HepG2 (cell line): ENCODE data around the gene AK6. TPM values are rescaled to one million over a fixed set of nuclear protein-coding genes. Genes with fewer than 3 reads are reported as not detected.

Experiments used
- DNMT1 ChIP-seq: sonication (generic); formaldehyde crosslinking; IDR thresholded peaks from 2 replicates; pipeline ENCODE4 v1.5.1; 2020; ENCODE audit warnings: mild to moderate bottlenecking, missing genetic modification reagents
- DRAP1 ChIP-seq: IDR thresholded peaks from 2 replicates; pipeline ENCODE4 v1.6.1; 2016; ENCODE audit warnings: missing genetic modification reagents, missing compliant biosample characterization
- EEA1 ChIP-seq: sonication (generic); formaldehyde crosslinking; IDR thresholded peaks from 2 replicates; pipeline ENCODE4 v1.5.1; 2020; ENCODE audit warnings: mild to moderate bottlenecking, missing genetic modification reagents, borderline replicate concordance
- HDAC6 ChIP-seq: fragments of 200-600 bp; sonication (generic); IDR thresholded peaks from 2 replicates; pipeline ENCODE4 v1.7.0; 2017; ENCODE audit warnings: mild to moderate bottlenecking, antibody characterized with exemption, low read length, low read depth
- KLF11 ChIP-seq: IDR thresholded peaks from 2 replicates; pipeline ENCODE4 v1.6.1; 2016; ENCODE audit warnings: missing compliant biosample characterization
- KMT2A ChIP-seq: sonication (generic); formaldehyde crosslinking; IDR thresholded peaks from 2 replicates; pipeline ENCODE4 v1.4.0; 2020; ENCODE audit warnings: missing genetic modification reagents
- MLX ChIP-seq: IDR thresholded peaks from 2 replicates; pipeline ENCODE4 v1.6.1; 2016
- NCOA2 ChIP-seq: sonication (generic); formaldehyde crosslinking; IDR thresholded peaks from 2 replicates; pipeline ENCODE4 v1.8.0; 2022; ENCODE audit warnings: inconsistent platforms
- NFIC ChIP-seq: IDR thresholded peaks from 2 replicates; pipeline ENCODE4 v1.6.1; 2012; ENCODE audit warnings: mild to moderate bottlenecking, low read length, inconsistent platforms
- PHB2 ChIP-seq: fragments of 450-650 bp; IDR thresholded peaks from 2 replicates; pipeline ENCODE4 v1.6.1; 2018; ENCODE audit not compliant: partially characterized antibody
- PLRG1 ChIP-seq: fragments of 450-650 bp; conservative IDR thresholded peaks from 2 replicates; pipeline ENCODE4 v1.6.1; 2016
- RBM39 ChIP-seq: fragments of 200-400 bp; formaldehyde crosslinking; IDR thresholded peaks from one replicate; pipeline ENCODE4 v1.6.1; 2018; ENCODE audit warnings: antibody characterized with exemption, mild to moderate bottlenecking, low read depth, low read length; ENCODE audit not compliant: poor library complexity, severe bottlenecking
- RFX3 ChIP-seq: IDR thresholded peaks from 2 replicates; pipeline ENCODE4 v1.6.1; 2016; ENCODE audit warnings: missing biosample characterization, missing genetic modification reagents
- SMARCE1 ChIP-seq: fragments of 450-650 bp; IDR thresholded peaks from 2 replicates; pipeline ENCODE4 v1.6.1; 2017; ENCODE audit warnings: borderline replicate concordance
- SP4 ChIP-seq: sonication (generic); formaldehyde crosslinking; IDR thresholded peaks from 2 replicates; pipeline ENCODE4 v1.8.1; 2023; ENCODE audit warnings: mild to moderate bottlenecking, missing genetic modification reagents
- XRCC5 ChIP-seq: fragments of 200-400 bp; formaldehyde crosslinking; optimal IDR thresholded peaks from 2 replicates; pipeline ENCODE3; 2017; ENCODE audit warnings: mild to moderate bottlenecking, low read length
- ZNF263 ChIP-seq: sonication (generic); formaldehyde crosslinking; IDR thresholded peaks from 2 replicates; pipeline ENCODE4 v1.4.0; 2020; ENCODE audit warnings: missing genetic modification reagents
- ZNF552 ChIP-seq: sonication (generic); formaldehyde crosslinking; IDR thresholded peaks from 2 replicates; pipeline ENCODE4 v1.9.0; 2022; ENCODE audit warnings: missing genetic modification reagents, mild to moderate bottlenecking, borderline replicate concordance
- ZNF660 ChIP-seq: sonication (generic); formaldehyde crosslinking; IDR thresholded peaks from 2 replicates; pipeline ENCODE4 v1.5.1; 2020; ENCODE audit warnings: mild to moderate bottlenecking, low read depth, missing genetic modification reagents, borderline replicate concordance
- ZNF768 ChIP-seq: sonication (generic); formaldehyde crosslinking; IDR thresholded peaks from 2 replicates; pipeline ENCODE4 v1.4.0; 2020; ENCODE audit warnings: missing genetic modification reagents
- ZNF800 ChIP-seq: sonication (generic); formaldehyde crosslinking; IDR thresholded peaks from 2 replicates; pipeline ENCODE4 v1.4.0; 2020; ENCODE audit warnings: missing genetic modification reagents
- polyA plus RNA-seq, 8 experiments: library from polyadenylated mRNA; depleted of rRNA in 3 of 8; stranded (reverse) in 7 of 8; unstranded in 1 of 8; fragments of >200 nt; fragmentation: Illumina TruSeq in 4 of 8; extraction: Trizol in 4 of 8; gene quantifications; 2 replicates each; pipeline versions ENCODE4 v1.2.1 to v1.2.3, GENCODE V29; 2011 to 2016; ENCODE audit warnings: low read depth in 4 of 8, missing spikeins in 1 of 8, mixed read lengths in 1 of 8; ENCODE audit not compliant: insufficient read depth in 1 of 8
- total RNA-seq, 5 experiments: library from RNA; depleted of rRNA; stranded (reverse); fragments of >200 nt; fragmentation: Illumina TruSeq; extraction: Trizol; gene quantifications; 2 replicates each; pipeline ENCODE4 v1.2.3, GENCODE V29; 2016; ENCODE audit warnings: low read depth in 1 of 5
- TF ChIP-seq, protein P1 (sequence below): sonication (generic); formaldehyde crosslinking; IDR thresholded peaks from 2 replicates; pipeline ENCODE4 v1.5.0; 2020; ENCODE audit warnings: mild to moderate bottlenecking, low read depth, missing genetic modification reagents, borderline replicate concordance
- TF ChIP-seq, protein P2 (sequence below): IDR thresholded peaks from 2 replicates; pipeline ENCODE4 v1.6.1; 2012; ENCODE audit warnings: inconsistent platforms
- TF ChIP-seq, protein P3 (sequence below): sonication (generic); formaldehyde crosslinking; IDR thresholded peaks from 2 replicates; pipeline ENCODE4 v1.4.0; 2020; ENCODE audit warnings: missing genetic modification reagents, mild to moderate bottlenecking, borderline replicate concordance

AK6 gene
- total and polyA plus RNA-seq, 2 of the 13 experiments (the other 11 are each of a cell fraction or from before 2014, with no cell fraction given) = 31.1 to 77.2 TPM

DNA sequence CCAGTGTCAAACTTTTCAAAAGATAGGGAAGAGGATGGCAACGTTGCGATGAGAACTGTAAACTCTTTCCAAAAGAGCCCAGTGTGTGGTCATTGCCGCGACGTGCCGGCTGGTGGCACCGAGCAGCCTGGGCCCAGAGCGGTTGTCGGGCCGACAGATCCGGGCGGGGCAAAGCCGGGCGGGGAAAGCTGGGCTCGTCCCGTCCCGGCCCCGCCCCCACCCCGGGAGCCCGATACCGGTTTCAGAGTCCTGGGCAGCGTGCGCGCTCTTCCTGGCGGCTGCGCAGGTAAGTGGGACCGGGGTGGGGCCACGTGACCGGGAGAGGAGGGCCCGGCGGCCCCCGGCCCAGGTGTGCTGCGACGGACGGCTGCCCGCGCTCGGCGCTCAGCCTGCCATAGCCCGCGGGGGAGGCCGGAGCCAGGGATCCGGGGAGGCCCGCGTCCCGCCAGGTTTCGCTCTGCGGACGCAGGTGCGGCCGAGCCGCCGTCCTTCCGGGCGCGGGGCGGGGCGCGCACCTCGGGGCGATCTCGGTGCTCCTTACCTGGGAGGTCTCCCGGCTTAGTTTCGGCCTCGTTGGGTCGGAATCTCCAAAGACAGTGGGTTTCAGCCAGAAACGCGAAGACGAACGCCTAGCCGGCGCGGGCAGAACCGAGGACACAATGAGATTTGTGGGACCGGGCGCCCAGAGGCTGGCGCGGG lies 45.7 kb upstream of the AK6 start, which contains the start of gene MARVELD2 (continued):
- TF ChIP-seq ZNF552 (CRISPR knock-in tag) = peak; percentile 53; the same call in 1 of the 2 replicates
- TF ChIP-seq, protein P1, sequence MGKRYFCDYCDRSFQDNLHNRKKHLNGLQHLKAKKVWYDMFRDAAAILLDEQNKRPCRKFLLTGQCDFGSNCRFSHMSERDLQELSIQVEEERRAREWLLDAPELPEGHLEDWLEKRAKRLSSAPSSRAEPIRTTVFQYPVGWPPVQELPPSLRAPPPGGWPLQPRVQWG (CRISPR knock-in tag) = no peak
- TF ChIP-seq RBM39 = no peak
- no peak for TF ChIP-seq HDAC6
- peak; percentile 78 for TF ChIP-seq XRCC5
- no peak for TF ChIP-seq PHB2
- TF ChIP-seq, protein P2, sequence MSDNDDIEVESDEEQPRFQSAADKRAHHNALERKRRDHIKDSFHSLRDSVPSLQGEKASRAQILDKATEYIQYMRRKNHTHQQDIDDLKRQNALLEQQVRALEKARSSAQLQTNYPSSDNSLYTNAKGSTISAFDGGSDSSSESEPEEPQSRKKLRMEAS = peak; percentile 87
- TF ChIP-seq, protein P3, sequence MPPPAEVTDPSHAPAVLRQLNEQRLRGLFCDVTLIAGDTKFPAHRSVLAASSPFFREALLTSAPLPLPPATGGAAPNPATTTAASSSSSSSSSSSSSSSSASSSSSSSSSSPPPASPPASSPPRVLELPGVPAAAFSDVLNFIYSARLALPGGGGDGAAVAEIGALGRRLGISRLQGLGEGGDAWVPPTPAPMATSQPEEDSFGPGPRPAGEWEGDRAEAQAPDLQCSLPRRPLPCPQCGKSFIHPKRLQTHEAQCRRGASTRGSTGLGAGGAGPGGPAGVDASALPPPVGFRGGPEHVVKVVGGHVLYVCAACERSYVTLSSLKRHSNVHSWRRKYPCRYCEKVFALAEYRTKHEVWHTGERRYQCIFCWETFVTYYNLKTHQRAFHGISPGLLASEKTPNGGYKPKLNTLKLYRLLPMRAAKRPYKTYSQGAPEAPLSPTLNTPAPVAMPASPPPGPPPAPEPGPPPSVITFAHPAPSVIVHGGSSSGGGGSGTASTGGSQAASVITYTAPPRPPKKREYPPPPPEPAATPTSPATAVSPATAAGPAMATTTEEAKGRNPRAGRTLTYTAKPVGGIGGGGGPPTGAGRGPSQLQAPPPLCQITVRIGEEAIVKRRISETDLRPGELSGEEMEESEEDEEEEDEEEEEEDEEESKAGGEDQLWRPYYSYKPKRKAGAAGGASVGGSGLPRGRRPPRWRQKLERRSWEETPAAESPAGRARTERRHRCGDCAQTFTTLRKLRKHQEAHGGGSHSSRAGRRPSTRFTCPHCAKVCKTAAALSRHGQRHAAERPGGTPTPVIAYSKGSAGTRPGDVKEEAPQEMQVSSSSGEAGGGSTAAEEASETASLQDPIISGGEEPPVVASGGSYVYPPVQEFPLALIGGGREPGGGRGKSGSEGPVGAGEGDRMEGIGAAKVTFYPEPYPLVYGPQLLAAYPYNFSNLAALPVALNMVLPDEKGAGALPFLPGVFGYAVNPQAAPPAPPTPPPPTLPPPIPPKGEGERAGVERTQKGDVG (CRISPR knock-in tag) = no peak
- TF ChIP-seq SP4 = peak; percentile 47; the same call in 1 of the 2 replicates
- no peak; the same call in 1 of the 2 replicates for TF ChIP-seq ZNF800
- TF ChIP-seq ZNF263 (CRISPR knock-in tag) = peak; percentile 92
- TF ChIP-seq DNMT1 = 0 out of 2 replicates have a peak, but pooled peaks have one; percentile 20
- no peak for TF ChIP-seq MLX (CRISPR knock-in tag)
- TF ChIP-seq ZNF660 (CRISPR knock-in tag) = no peak
- TF ChIP-seq EEA1 (CRISPR knock-in tag) = peak; percentile 83; the same call in 1 of the 2 replicates
- no peak for TF ChIP-seq NFIC
- no peak; the same call in 1 of the 2 replicates for TF ChIP-seq NCOA2
- TF ChIP-seq KLF11 (CRISPR knock-in tag) = 0 out of 2 replicates have a peak, but pooled peaks have one; percentile 6
- TF ChIP-seq DRAP1 = no peak
- no peak for TF ChIP-seq RFX3
- TF ChIP-seq KMT2A (CRISPR knock-in tag) = peak; percentile 19; the same call in 1 of the 2 replicates
- TF ChIP-seq SMARCE1 = no peak
- TF ChIP-seq ZNF768 (CRISPR knock-in tag) = peak; percentile 71; the same call in 1 of the 2 replicates
- TF ChIP-seq PLRG1 = no peak
